SK-N-SH (cell line): ENCODE measurements around the gene PDE4B. TPM values are rescaled to one million over a fixed set of nuclear protein-coding genes. Genes with fewer than 3 reads are reported as not detected.

Experiments used
- CTCF ChIA-PET: fragments of 300-600, 350-600 bp; formaldehyde crosslinking; extraction: SDS; loops from one replicate; lab custom pipeline; 2021; lab: Yijun Ruan, JAX
- POLR2A ChIA-PET: fragments of 350-600 bp; sonication (Branson Sonifier 250); formaldehyde crosslinking; extraction: SDS; loops from one replicate; lab custom pipeline; 2020; ENCODE audit warnings: antibody characterized with exemption, inconsistent platforms; lab: Yijun Ruan, JAX
- DNase-seq: peaks from one replicate; pipeline ENCODE4 v3.0.0; 2012
- H2AFZ ChIP-seq: fragments of 200-600 bp; sonication (generic); 2 replicates; pipeline ENCODE4 v1.8.1; 2016; ENCODE audit warnings: antibody characterized with exemption, mild to moderate bottlenecking, low read depth
- H3F3A ChIP-seq: fragments of 200-600 bp; sonication (generic); replicated peaks from 2 replicates; pipeline ENCODE3; 2016; ENCODE audit warnings: antibody characterized with exemption, mild to moderate bottlenecking; ENCODE audit not compliant: insufficient read depth
- H3K27ac ChIP-seq, 2 experiments: fragments of 200-500 bp in 1 of 2; fragments of 200-600 bp in 1 of 2; sonication (Bioruptor generic) in 1 of 2; sonication (generic), shearing (Covaris generic) in 1 of 2; 2 replicates each; pipeline versions ENCODE4 v1.5.1 to v1.6.1; 2014 to 2016; ENCODE audit warnings: low read depth in 2 of 2, inconsistent platforms in 1 of 2, low read length in 1 of 2, mild to moderate bottlenecking in 1 of 2, mixed read lengths in 1 of 2
- H3K27me3 ChIP-seq: fragments of 200-600 bp; sonication (generic), shearing (Covaris generic); 2 replicates; pipeline ENCODE4 v1.6.1; 2016; ENCODE audit warnings: mixed run types; ENCODE audit not compliant: insufficient read depth
- H3K36me3 ChIP-seq, 2 experiments: fragments of 200-500 bp in 1 of 2; fragments of 200-600 bp in 1 of 2; sonication (Bioruptor generic) in 1 of 2; sonication (generic) in 1 of 2; replicated peaks in 1 of 2; 2 replicates each; pipeline versions ENCODE3 to v1.5.1; 2014 to 2016; ENCODE audit warnings: low read length in 1 of 2, mild to moderate bottlenecking in 1 of 2; ENCODE audit not compliant: insufficient read depth in 2 of 2, control insufficient read depth in 1 of 2
- H3K4me1 ChIP-seq, 2 experiments: fragments of 200-500 bp in 1 of 2; fragments of 200-600 bp in 1 of 2; sonication (Bioruptor generic) in 1 of 2; sonication (generic), shearing (Covaris generic) in 1 of 2; 2 replicates each; pipeline versions ENCODE4 v1.5.1 to v1.6.1; 2014 to 2016; ENCODE audit warnings: low read depth in 1 of 2, low read length in 1 of 2, mixed run types in 1 of 2; ENCODE audit not compliant: insufficient read depth in 2 of 2, control insufficient read depth in 1 of 2
- H3K4me2 ChIP-seq: fragments of 200-600 bp; sonication (generic), shearing (Covaris generic); 2 replicates; pipeline ENCODE4 v1.6.1; 2017; ENCODE audit warnings: mixed run types
- H3K4me3 ChIP-seq, 2 experiments: fragments of 200-500 bp in 1 of 2; fragments of 200-600 bp in 1 of 2; sonication (Bioruptor generic) in 1 of 2; sonication (generic), shearing (Covaris generic) in 1 of 2; 2 replicates each; pipeline versions ENCODE4 v1.5.1 to v1.8.1; 2014 to 2016; ENCODE audit warnings: low read depth in 2 of 2, inconsistent platforms in 1 of 2, low read length in 1 of 2, mild to moderate bottlenecking in 1 of 2, mixed read lengths in 1 of 2, moderate library complexity in 1 of 2
- H3K79me2 ChIP-seq: fragments of 200-600 bp; sonication (generic); 2 replicates; pipeline ENCODE4 v1.8.1; 2017; ENCODE audit warnings: mild to moderate bottlenecking; ENCODE audit not compliant: insufficient read depth
- H3K9ac ChIP-seq: fragments of 200-600 bp; sonication (generic); 2 replicates; pipeline ENCODE4 v1.6.1; 2017; ENCODE audit warnings: mixed run types
- H3K9me2 ChIP-seq: fragments of 200-600 bp; sonication (generic); 2 replicates; pipeline ENCODE4 v1.6.1; 2017; ENCODE audit warnings: mixed run types
- H3K9me3 ChIP-seq: fragments of 200-600 bp; sonication (generic); 2 replicates; pipeline ENCODE4 v1.6.1; 2017; ENCODE audit warnings: mixed run types, mild to moderate bottlenecking, moderate library complexity
- H4K20me1 ChIP-seq: fragments of 200-600 bp; sonication (generic); 2 replicates; pipeline ENCODE4 v1.6.1; 2017; ENCODE audit warnings: mild to moderate bottlenecking, mixed run types; ENCODE audit not compliant: insufficient read depth
- CHD2 ChIP-seq: fragments of 150-350 bp; IDR thresholded peaks from 2 replicates; pipeline ENCODE4 v1.6.1; 2018; ENCODE audit warnings: low read length; ENCODE audit not compliant: partially characterized antibody
- FOSL2 ChIP-seq: IDR thresholded peaks from 2 replicates; pipeline ENCODE4 v1.4.0; 2012; ENCODE audit warnings: low read depth, mild to moderate bottlenecking, moderate library complexity, borderline replicate concordance
- FOXJ3 ChIP-seq: sonication (generic); formaldehyde crosslinking; IDR thresholded peaks from 2 replicates; pipeline ENCODE4 v1.5.1; 2020; ENCODE audit warnings: mild to moderate bottlenecking, missing genetic modification reagents
- FOXM1 ChIP-seq: IDR thresholded peaks from 2 replicates; pipeline ENCODE4 v1.4.0; 2012; ENCODE audit warnings: low read depth, mild to moderate bottlenecking
- MXI1 ChIP-seq: IDR thresholded peaks from 2 replicates; pipeline ENCODE4 v1.6.1; 2012; ENCODE audit warnings: mild to moderate bottlenecking, low read depth, low read length, improper control_type of control experiment
- NFIC ChIP-seq: IDR thresholded peaks from 2 replicates; pipeline ENCODE4 v1.4.0; 2012; ENCODE audit warnings: borderline replicate concordance
- RAD21 ChIP-seq: IDR thresholded peaks from 2 replicates; pipeline ENCODE4 v1.6.1; 2012; ENCODE audit warnings: mild to moderate bottlenecking, low read length
- REST ChIP-seq: IDR thresholded peaks from 2 replicates; pipeline ENCODE4 v1.6.1; 2012; ENCODE audit warnings: mild to moderate bottlenecking, low read depth, low read length, moderate library complexity
- RFX5 ChIP-seq: IDR thresholded peaks from 2 replicates; pipeline ENCODE4 v1.6.1; 2012; ENCODE audit warnings: mild to moderate bottlenecking, improper control_type of control experiment, low read length
- TEAD4 ChIP-seq: IDR thresholded peaks from 2 replicates; pipeline ENCODE4 v1.4.0; 2012; ENCODE audit warnings: mild to moderate bottlenecking, borderline replicate concordance; ENCODE audit not compliant: insufficient read depth
- ZBTB33 ChIP-seq: IDR thresholded peaks from 2 replicates; pipeline ENCODE4 v1.4.0; 2012; ENCODE audit warnings: low read depth, borderline replicate concordance
- WGBS: methylation state at CpG from one replicate; pipeline ENCODE4 v1.1.6; 2017; ENCODE audit warnings: low lambda C conversion rate; 5-methylcytosine and 5-hydroxymethylcytosine counted together
- polyA plus RNA-seq, 3 experiments: library from polyadenylated mRNA; depleted of rRNA; stranded (reverse); fragments of >200 nt; gene quantifications; 2 replicates each; pipeline ENCODE4 v1.2.3, GENCODE V29; 2012
- TF ChIP-seq, protein P1 (sequence below): IDR thresholded peaks from 2 replicates; pipeline ENCODE4; 2012
- TF ChIP-seq, protein P2 (sequence below): fragments of 200-600 bp; sonication (generic); IDR thresholded peaks from 2 replicates; pipeline ENCODE4 v1.6.1; 2017; ENCODE audit warnings: antibody characterized with exemption, mild to moderate bottlenecking, moderate library complexity

Gene PDE4B
- polyA plus RNA-seq, 1 of the 3 experiments (the other 2 are of a cell fraction), result 1.9 TPM

- Histone ChIP-seq H3K27ac (peak overlapping the region in 1 of 2 experiments; percentile 92; a peak in 2 of 4 replicates), H3F3A (no peaks in the 10 kb centered on the region), H3K27me3 (no peaks in the 10 kb centered on the region), H3K79me2 (no peaks in the 10 kb centered on the region), H3K4me1 (peaks cover 3 to 25% of the 10 kb centered on the region in 2 experiments; a peak in 3 of 4 replicates), H3K36me3 (no peaks in the 10 kb centered on the region), H3K9me2 (no peaks in the 10 kb centered on the region), H4K20me1 (no peaks in the 10 kb centered on the region), H2AFZ (no peak overlapping the region), H3K9me3 (no peaks in the 10 kb centered on the region), H3K4me2 (no peak overlapping the region), H3K4me3 (no peak overlapping the region), H3K9ac (no peak overlapping the region)
- POLR2A ChIA-PET, result interaction anchor here (1.1 kb wide), 1 partner anchor 19 kb away, joined by 3 read pairs; no protein-coding TSS in a partner anchor
- DNase-seq, result no peak
- WGBS, result 59% methylated on average over 1 of the region's 1 CpG
- CTCF ChIA-PET, result interaction anchor here (1.7 to 13.1 kb wide), 2 partner anchors 8 to 241 kb away, joined by 4 to 203 read pairs; no protein-coding TSS in a partner anchor
- TF ChIP-seq REST, result no peak
- no peak for TF ChIP-seq ZBTB33
- no peak for TF ChIP-seq CHD2
These were observed 207.4 kb downstream of the PDE4B start for GRCh38 chr1:66000033-66000637.

DNA sequence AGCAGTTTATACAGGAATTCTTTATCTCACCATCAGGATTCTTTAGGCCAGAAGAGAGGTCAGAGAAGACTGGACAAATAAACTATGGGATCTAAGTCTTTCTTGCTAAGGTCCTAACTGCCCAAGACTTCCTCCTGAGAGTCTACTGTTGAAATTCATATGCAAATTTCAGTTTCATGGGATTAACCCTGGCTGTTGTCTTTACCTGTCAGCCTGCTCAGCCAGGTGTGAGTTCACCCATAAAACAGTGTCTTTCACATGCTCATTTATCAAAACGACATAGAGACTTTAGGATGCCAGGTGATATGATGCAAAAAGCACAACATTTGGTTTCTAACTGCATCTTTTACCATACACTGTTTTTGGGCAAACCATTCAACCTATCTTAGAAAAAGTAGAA is 211.0 kb downstream of the PDE4B start:
- Histone ChIP-seq H3K9me3 (no peaks in the 10 kb centered on the region), H3K27ac (no peak overlapping the region), H3K27me3 (no peaks in the 10 kb centered on the region), H3K9ac (no peak overlapping the region), H3K4me2 (no peak overlapping the region), H4K20me1 (no peaks in the 10 kb centered on the region), H3K36me3 (no peaks in the 10 kb centered on the region), H3K4me3 (no peak overlapping the region), H3F3A (no peaks in the 10 kb centered on the region), H3K4me1 (peaks cover 0 to 15% of the 10 kb centered on the region in 2 experiments; a peak in 3 of 4 replicates), H3K9me2 (no peaks in the 10 kb centered on the region), H3K79me2 (no peaks in the 10 kb centered on the region), H2AFZ (no peak overlapping the region)
- ChIA-PET CTCF (interaction anchor here (2.0 kb wide), 1 partner anchor 239 kb away, joined by 11 read pairs; no protein-coding TSS in a partner anchor), POLR2A (no interaction called here)
- WGBS, result 74% methylated on average over 1 of the region's 1 CpG
- no peak for TF ChIP-seq NFIC
- no peak for TF ChIP-seq MXI1
- TF ChIP-seq RFX5, result no peak
- no peak for TF ChIP-seq FOSL2
- TF ChIP-seq, protein P1, sequence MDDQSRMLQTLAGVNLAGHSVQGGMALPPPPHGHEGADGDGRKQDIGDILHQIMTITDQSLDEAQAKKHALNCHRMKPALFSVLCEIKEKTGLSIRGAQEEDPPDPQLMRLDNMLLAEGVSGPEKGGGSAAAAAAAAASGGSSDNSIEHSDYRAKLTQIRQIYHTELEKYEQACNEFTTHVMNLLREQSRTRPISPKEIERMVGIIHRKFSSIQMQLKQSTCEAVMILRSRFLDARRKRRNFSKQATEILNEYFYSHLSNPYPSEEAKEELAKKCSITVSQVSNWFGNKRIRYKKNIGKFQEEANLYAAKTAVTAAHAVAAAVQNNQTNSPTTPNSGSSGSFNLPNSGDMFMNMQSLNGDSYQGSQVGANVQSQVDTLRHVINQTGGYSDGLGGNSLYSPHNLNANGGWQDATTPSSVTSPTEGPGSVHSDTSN, result no peak
- TF ChIP-seq, protein P2, sequence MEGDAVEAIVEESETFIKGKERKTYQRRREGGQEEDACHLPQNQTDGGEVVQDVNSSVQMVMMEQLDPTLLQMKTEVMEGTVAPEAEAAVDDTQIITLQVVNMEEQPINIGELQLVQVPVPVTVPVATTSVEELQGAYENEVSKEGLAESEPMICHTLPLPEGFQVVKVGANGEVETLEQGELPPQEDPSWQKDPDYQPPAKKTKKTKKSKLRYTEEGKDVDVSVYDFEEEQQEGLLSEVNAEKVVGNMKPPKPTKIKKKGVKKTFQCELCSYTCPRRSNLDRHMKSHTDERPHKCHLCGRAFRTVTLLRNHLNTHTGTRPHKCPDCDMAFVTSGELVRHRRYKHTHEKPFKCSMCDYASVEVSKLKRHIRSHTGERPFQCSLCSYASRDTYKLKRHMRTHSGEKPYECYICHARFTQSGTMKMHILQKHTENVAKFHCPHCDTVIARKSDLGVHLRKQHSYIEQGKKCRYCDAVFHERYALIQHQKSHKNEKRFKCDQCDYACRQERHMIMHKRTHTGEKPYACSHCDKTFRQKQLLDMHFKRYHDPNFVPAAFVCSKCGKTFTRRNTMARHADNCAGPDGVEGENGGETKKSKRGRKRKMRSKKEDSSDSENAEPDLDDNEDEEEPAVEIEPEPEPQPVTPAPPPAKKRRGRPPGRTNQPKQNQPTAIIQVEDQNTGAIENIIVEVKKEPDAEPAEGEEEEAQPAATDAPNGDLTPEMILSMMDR, result no peak
- no peak for TF ChIP-seq FOXM1
- TF ChIP-seq TEAD4, result no peak
- TF ChIP-seq FOXJ3 (CRISPR knock-in tag), result no peak
- no peak for TF ChIP-seq ZBTB33
- TF ChIP-seq RAD21, result no peak
- no peak for DNase-seq
